Measurements from ENCODE around the gene ZC3H7A.

DNA sequence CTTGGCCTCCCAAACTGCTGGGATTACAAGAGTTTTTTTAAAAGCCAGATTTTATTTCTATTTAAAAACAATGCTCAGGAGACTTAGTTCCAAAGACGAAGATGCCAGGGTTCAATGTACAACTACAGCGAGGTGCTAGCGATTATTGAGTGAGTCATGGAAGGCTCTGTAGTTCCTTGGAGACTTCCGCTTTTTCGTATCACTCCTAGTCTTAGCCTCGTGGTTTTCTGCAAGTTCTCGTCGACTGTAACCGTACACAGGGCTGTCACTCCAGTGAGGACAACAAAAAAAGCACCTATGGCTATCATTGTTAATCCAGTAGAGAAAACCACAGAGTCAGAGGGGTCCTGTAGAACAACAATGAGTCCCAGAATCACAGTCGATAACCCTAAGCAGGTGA, 22.7 kb upstream of the ZC3H7A start:
- TF ChIP-seq JUND (IDR thresholded peaks at IDR 0.05; ENCODE audit: low read depth, low read length) (no peak), TCF3 (IDR thresholded peaks at IDR 0.05; ENCODE audit: borderline replicate concordance, insufficient read depth, low read depth, low read length) (no peak), NFYA (IDR thresholded peaks at IDR 0.05; ENCODE audit: borderline replicate concordance, low read depth, low read length) (no peak)
